ENCODE data around the gene SIPA1L3.
"Not testable (repeated sequence)": the region's sequence is repeated elsewhere in the genome, so short reads cannot be mapped to it uniquely, and the experiment has no call there.

The SIPA1L3 gene

GRCh38 chr19:37906869-37907734, at the start of gene SIPA1L3:
SIPA1L3 (plus strand) TSS chr19:37907208; CDS start chr19:38081566, 174,358 bp downstream.
- DNase-seq, result peak; percentile 97

- DNase-seq, result no peak
Observed at GRCh38 chr19:37864501-37864900, 42.5 kb upstream of the SIPA1L3 start.

- not testable (repeated sequence) for DNase-seq
Observed at GRCh38 chr19:37865930-37866329, 41.1 kb upstream of the SIPA1L3 start.

GRCh38 chr19:37867831-37868230, 39.2 kb upstream of the SIPA1L3 start:
- no peak for DNase-seq

GRCh38 chr19:37869766-37870340, 37.2 kb upstream of the SIPA1L3 start:
- no peak for DNase-seq

- DNase-seq, result no peak
Observed at GRCh38 chr19:37872383-37872782, 34.6 kb upstream of the SIPA1L3 start.

- DNase-seq, result no peak
Observed at GRCh38 chr19:37874784-37875183, 32.2 kb upstream of the SIPA1L3 start.

- DNase-seq, result no peak
Observed at GRCh38 chr19:37876032-37876431, 31.0 kb upstream of the SIPA1L3 start.

- DNase-seq, result no peak
Observed at GRCh38 chr19:37877147-37877546, 29.9 kb upstream of the SIPA1L3 start.

- no peak for DNase-seq
Observed at GRCh38 chr19:37885392-37885791, 21.6 kb upstream of the SIPA1L3 start.

GRCh38 chr19:37886571-37886970, 20.4 kb upstream of the SIPA1L3 start:
- DNase-seq, result no peak

GRCh38 chr19:37893845-37894575, 13.0 kb upstream of the SIPA1L3 start:
- DNase-seq, result no peak

- no peak for DNase-seq
Observed at GRCh38 chr19:37896180-37896579, 10.8 kb upstream of the SIPA1L3 start.

- DNase-seq, result no peak
Observed at GRCh38 chr19:37899453-37899852, 7.6 kb upstream of the SIPA1L3 start.

- DNase-seq, result no peak
Observed at GRCh38 chr19:37899966-37900365, 7.0 kb upstream of the SIPA1L3 start.

- peak; percentile 85 for DNase-seq
Observed at GRCh38 chr19:37902668-37903067, 4.3 kb upstream of the SIPA1L3 start.

GRCh38 chr19:37903096-37903495, 3.9 kb upstream of the SIPA1L3 start:
- DNase-seq, result no peak

GRCh38 chr19:37905946-37906868, 801 bp upstream of the SIPA1L3 start, which contains the start of gene WDR87:
WDR87 (minus strand) TSS chr19:37906594; CDS start chr19:37898239, 8,355 bp downstream.
- peak; percentile 74 for DNase-seq

GRCh38 chr19:37907735-37908455, 887 bp downstream of the SIPA1L3 start:
- no peak for DNase-seq

GRCh38 chr19:37909661-37910199, 2.7 kb downstream of the SIPA1L3 start:
- no peak for DNase-seq

- DNase-seq, result no peak
Observed at GRCh38 chr19:37914908-37915307, 7.9 kb downstream of the SIPA1L3 start.

All from NCI-H1105 (cell line).